ENCODE data around the gene ACTL10. TPM values are rescaled to one million over a fixed set of nuclear protein-coding genes. Genes with fewer than 3 reads are reported as not detected.

The ACTL10 gene
- total and polyA plus RNA-seq, 11 donors = 0.13 to 1.1 (median 0.36) TPM

DNA sequence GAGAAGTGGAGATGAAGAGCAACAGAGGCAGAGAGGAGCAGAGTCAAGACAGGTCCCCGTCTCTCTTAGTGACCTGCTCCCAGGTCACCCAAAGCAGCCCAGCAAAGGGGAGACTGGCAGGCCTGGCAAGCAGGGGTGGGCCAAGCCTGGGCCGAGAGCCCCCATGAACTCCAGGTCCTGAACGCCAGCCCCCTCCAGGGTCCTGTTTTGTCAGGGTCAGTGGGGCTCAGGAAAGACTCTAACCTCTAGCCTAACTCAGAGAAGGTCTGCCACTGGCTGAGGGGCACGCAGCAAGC, 6.3 kb downstream of the ACTL10 start:
- peak overlapping the region in 8 of 12 donors; percentile 85 to 95 (median 88) for H3K27ac ChIP-seq
- peaks cover 0 to 34% (median 8%) of the 10 kb centered on the region in 9 donors for H3K36me3 ChIP-seq
- no peak for TF ChIP-seq POLR2A (IDR thresholded peaks at IDR 0.05)
- TF ChIP-seq, protein P1, sequence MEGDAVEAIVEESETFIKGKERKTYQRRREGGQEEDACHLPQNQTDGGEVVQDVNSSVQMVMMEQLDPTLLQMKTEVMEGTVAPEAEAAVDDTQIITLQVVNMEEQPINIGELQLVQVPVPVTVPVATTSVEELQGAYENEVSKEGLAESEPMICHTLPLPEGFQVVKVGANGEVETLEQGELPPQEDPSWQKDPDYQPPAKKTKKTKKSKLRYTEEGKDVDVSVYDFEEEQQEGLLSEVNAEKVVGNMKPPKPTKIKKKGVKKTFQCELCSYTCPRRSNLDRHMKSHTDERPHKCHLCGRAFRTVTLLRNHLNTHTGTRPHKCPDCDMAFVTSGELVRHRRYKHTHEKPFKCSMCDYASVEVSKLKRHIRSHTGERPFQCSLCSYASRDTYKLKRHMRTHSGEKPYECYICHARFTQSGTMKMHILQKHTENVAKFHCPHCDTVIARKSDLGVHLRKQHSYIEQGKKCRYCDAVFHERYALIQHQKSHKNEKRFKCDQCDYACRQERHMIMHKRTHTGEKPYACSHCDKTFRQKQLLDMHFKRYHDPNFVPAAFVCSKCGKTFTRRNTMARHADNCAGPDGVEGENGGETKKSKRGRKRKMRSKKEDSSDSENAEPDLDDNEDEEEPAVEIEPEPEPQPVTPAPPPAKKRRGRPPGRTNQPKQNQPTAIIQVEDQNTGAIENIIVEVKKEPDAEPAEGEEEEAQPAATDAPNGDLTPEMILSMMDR (IDR thresholded peaks at IDR 0.05) = no peak
- peaks cover 0 to 49% (median 34%) of the 10 kb centered on the region in 12 donors for H3K4me1 ChIP-seq
- WGBS, 4 donors = 28 to 67% (median 58%) methylated on average over 2 to 4 of the region's 4 CpGs
- DNase-seq (no peak), ATAC-seq (no peak)
- peak overlapping the region; percentile 50 to 95 (median 72) for H3K4me3 ChIP-seq
- intact Hi-C loops (cut with DNase I) = loop anchor here in 2 of 10 donors (5.0 kb wide), 1 partner anchor 59 kb away; the partner anchor contains the start of gene ZNF341 (in 2 of the 2)
- no peaks in the 10 kb centered on the region for H3K27me3 ChIP-seq
- no peaks in the 10 kb centered on the region for H3K9me3 ChIP-seq

DNA sequence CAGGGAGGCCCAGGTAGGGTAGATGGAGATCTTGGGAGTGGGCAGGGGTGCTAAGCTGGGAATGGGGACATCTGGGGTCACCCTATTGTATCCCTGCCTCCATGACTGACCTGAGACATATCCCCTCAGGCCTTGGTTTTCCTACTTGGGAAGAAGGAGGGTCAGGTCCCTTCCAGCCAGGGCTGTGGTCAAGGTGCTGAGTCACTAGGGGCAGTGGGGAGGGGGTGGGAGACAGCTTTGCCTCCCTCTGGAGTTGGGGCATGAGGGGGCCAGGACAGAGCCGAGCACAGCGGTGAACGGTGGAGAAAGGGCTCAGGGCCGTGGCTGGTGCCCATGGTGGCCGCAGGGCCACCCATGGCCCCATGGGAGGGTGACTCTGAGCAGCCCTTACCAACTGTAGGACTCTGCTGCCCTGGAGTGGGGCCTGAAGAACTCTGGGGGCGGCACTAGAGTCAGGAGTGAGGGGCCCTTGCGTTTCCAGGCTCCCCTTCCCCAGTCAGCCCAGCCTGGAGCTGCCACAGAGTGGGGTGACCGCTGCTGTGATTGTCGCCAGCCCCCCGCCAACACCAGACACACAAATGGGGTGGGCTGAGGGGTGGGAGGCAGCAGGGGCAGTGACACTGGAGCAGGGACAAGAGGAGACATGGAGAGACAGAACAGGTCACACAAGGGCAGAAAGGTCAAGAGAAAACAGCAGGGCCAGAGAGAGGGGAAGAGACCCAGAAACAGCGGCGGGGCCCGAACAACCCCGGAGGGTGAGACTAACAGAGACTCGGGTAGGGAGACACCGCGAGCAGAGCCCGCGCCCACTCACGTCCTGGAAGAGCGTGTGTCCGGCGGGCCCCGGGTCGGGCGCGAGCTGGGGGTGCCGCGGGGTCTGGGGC, 6.9 kb downstream of the ACTL10 start:
- ATAC-seq (peak in 3 of 4 donors; percentile 3 to 18 (median 10)), DNase-seq (no peak)
- peak overlapping the region; percentile 55 to 95 (median 88) for H3K27ac ChIP-seq
- intact Hi-C loops (cut with DNase I) = loop anchor here in 2 of 10 donors (5.0 kb wide), 1 partner anchor 59 kb away; the partner anchor contains the start of gene ZNF341 (in 2 of the 2)
- 17 to 28% (median 19%) methylated on average over 20 to 29 of the region's 29 CpGs for WGBS, 4 donors
- TF ChIP-seq, protein P1 (IDR thresholded peaks at IDR 0.05) = no peak
- TF ChIP-seq POLR2A (IDR thresholded peaks at IDR 0.05) = no peak
- H3K27me3 ChIP-seq = no peaks in the 10 kb centered on the region
- H3K9me3 ChIP-seq = no peaks in the 10 kb centered on the region
- H3K4me3 ChIP-seq = peak overlapping the region; percentile 50 to 95 (median 72)
- peaks cover 0 to 34% (median 7%) of the 10 kb centered on the region in 9 donors for H3K36me3 ChIP-seq
- peaks cover 0 to 43% (median 29%) of the 10 kb centered on the region in 12 donors for H3K4me1 ChIP-seq

DNA sequence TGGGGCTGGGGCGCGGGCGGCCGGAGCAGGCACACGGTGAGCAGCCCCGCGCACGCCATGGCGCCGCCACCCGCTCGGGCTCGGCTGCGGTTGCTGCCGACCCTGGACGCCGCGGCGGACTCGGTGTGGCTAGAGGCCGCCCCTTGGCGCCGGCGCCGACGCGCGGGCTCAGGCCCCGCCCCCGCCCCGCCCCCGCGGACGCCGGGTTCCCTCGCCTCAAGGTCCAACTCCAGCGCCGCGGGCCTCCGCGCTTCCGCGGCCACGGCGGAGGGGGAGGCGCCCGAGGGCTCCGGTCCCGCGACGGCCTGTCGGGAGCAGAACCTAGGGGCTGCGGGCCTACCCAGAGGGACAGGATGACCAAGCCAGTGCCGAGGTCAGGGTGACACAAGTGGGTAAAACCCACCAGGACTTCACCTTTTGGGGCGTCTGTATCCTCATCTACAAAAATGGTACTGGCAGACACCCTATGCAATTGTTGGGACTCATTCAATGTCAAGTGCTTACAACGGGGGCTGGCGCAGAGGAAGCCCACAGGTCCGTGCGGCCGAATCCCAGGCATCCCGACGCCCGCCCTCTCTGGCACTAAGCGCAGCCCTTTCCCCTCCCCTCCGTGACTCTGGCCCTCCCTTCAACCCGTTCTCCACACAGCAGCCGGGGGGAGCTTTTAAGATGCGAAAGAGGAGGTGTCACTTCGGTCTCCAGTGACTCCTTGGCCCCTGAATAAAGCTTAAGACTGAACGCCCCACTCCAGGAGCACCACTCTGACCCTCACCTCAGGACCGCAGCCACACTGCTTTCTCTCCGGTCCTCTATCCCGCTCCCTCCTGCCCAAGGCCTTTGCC, 7.8 kb downstream of the ACTL10 start, which contains the start of gene NECAB3:
Gene NECAB3 (minus strand): TSS at position 135 of the 842 bp plus-strand sequence. CDS start 76 bp downstream, at position 59.
- Histone ChIP-seq H3K36me3 (peaks cover 0 to 26% (median under 1%) of the 10 kb centered on the region in 9 donors), H3K4me3 (peak within 1 kb of the TSS; percentile 50 to 95 (median 72)), H3K27ac (peak within 1 kb of the TSS; percentile 75 to 95 (median 90)), H3K27me3 (no peaks in the 10 kb centered on the region), H3K4me1 (peaks cover 0 to 43% (median 29%) of the 10 kb centered on the region in 12 donors), H3K9me3 (no peaks in the 10 kb centered on the region)
- intact Hi-C loops (cut with DNase I) = loop anchor here in 2 of 10 donors (5.0 kb wide), 1 partner anchor 58 kb away; the partner anchor contains the start of gene ZNF341 (in 2 of the 2)
- ATAC-seq (peak; percentile 53 to 91 (median 78)), DNase-seq (peak; percentile 86 to 93 (median 89))
- 4 to 8% (median 5%) methylated on average over 29 to 73 of the region's 73 CpGs for WGBS, 4 donors
- TF ChIP-seq, protein P1 (IDR thresholded peaks at IDR 0.05) = peak in 1 of 12 donors; percentile 4
- peak in 1 of 2 donors; percentile 64 for TF ChIP-seq POLR2A (IDR thresholded peaks at IDR 0.05)
